Fibroblast of lung (primary cell): ENCODE measurements around the gene SULF2.

Source experiments
- CTCF ChIP-seq, 2 donors: IDR thresholded peaks in 1 of 2; conservative IDR thresholded peaks in 1 of 2; 1 replicate in 1 of 2; 2 replicates in 1 of 2; pipeline ENCODE4 v1.5.1; 2011 to 2012; ENCODE audit warnings: low read length in 2 of 2, control low read depth in 1 of 2, inconsistent platforms in 1 of 2, low read depth in 1 of 2, mild to moderate bottlenecking in 1 of 2
- EZH2 ChIP-seq: IDR thresholded peaks from 2 replicates; pipeline ENCODE4 v1.5.1; 2012; ENCODE audit warnings: low read length, control low read depth, mild to moderate bottlenecking; ENCODE audit errors: missing control alignments

GRCh38 chr20:47789081-47789763 is 3.9 kb upstream of the SULF2 start:
- TF ChIP-seq CTCF (conservative IDR thresholded peaks at IDR 0.05 in 1 of 2, IDR thresholded peaks at IDR 0.05 in 1 of 2; ENCODE audit: low read depth in 1 of 2, low read length in 2 of 2) (no peak), EZH2 (no peak)
